Common myeloid progenitor, CD34-positive (primary cell): ENCODE results near the gene AK4.

Experiments used
- CTCF ChIA-PET: fragments of 350-600 bp; sonication (Branson Sonifier 250); formaldehyde crosslinking; loops from one replicate; lab custom pipeline; 2021; ENCODE audit warnings: antibody characterized with exemption; lab: Charles Lee
- POLR2A ChIA-PET: fragments of 350-600 bp; sonication (Branson Sonifier 250); formaldehyde crosslinking; loops from one replicate; lab custom pipeline; 2021; ENCODE audit warnings: antibody characterized with exemption; lab: Charles Lee
- DNase-seq, 3 donors: peaks; one replicate each; pipeline versions ENCODE4 v3.0.0 to v3.0.0-alpha.2; 2013
- H3K27ac ChIP-seq, 2 experiments: 1 replicate in 1 of 2; 2 replicates in 1 of 2; pipeline ENCODE4 v1.7.0; 2013; ENCODE audit warnings: inconsistent platforms in 2 of 2, low read length in 2 of 2, mild to moderate bottlenecking in 2 of 2, low read depth in 1 of 2, moderate library complexity in 1 of 2; ENCODE audit not compliant: severe bottlenecking in 2 of 2, insufficient read depth in 1 of 2, poor library complexity in 1 of 2
- H3K27me3 ChIP-seq, 5 experiments: replicated peaks in 2 of 5; 1 replicate in 3 of 5; 2 replicates in 2 of 5; pipeline versions ENCODE4 v1.6.1 to v1.7.0; 2013; ENCODE audit warnings: low read length in 4 of 5, mild to moderate bottlenecking in 2 of 5, moderate library complexity in 2 of 5, inconsistent platforms in 1 of 5; ENCODE audit not compliant: insufficient read depth in 5 of 5, control insufficient read depth in 4 of 5
- H3K36me3 ChIP-seq, 4 experiments: 1 replicate in 2 of 4; 2 replicates in 2 of 4; pipeline versions ENCODE4 v1.6.1 to v1.7.0; 2013; ENCODE audit warnings: low read length in 3 of 4, control low read depth in 1 of 4, mild to moderate bottlenecking in 1 of 4; ENCODE audit not compliant: control insufficient read depth in 4 of 4, insufficient read depth in 4 of 4
- H3K4me1 ChIP-seq, 4 experiments: 1 replicate in 3 of 4; 2 replicates in 1 of 4; pipeline versions ENCODE4 v1.6.1 to v1.7.1; 2013; ENCODE audit warnings: low read length in 3 of 4, mild to moderate bottlenecking in 3 of 4, control low read depth in 1 of 4, inconsistent platforms in 1 of 4, moderate library complexity in 1 of 4; ENCODE audit not compliant: control insufficient read depth in 4 of 4, insufficient read depth in 4 of 4; ENCODE audit errors: control extremely low read depth in 1 of 4
- H3K4me3 ChIP-seq, 7 experiments: 1 replicate in 4 of 7; 2 replicates in 3 of 7; pipeline versions ENCODE4 v1.5.1 to v1.7.0; 2013; ENCODE audit warnings: mild to moderate bottlenecking in 7 of 7, low read length in 6 of 7, moderate library complexity in 6 of 7, inconsistent platforms in 2 of 7, low read depth in 2 of 7, control low read depth in 1 of 7; ENCODE audit not compliant: insufficient read depth in 4 of 7, control insufficient read depth in 1 of 7; ENCODE audit errors: extremely low read depth in 1 of 7
- H3K9me3 ChIP-seq, 5 experiments: 1 replicate in 4 of 5; 2 replicates in 1 of 5; pipeline versions ENCODE4 v1.6.1 to v1.7.1; 2013; ENCODE audit warnings: low read length in 4 of 5, mild to moderate bottlenecking in 2 of 5, inconsistent platforms in 1 of 5, low read depth in 1 of 5, moderate library complexity in 1 of 5; ENCODE audit not compliant: control insufficient read depth in 4 of 5, insufficient read depth in 2 of 5; ENCODE audit errors: control extremely low read depth in 1 of 5
- WGBS: methylation state at CpG from one replicate; pipeline ENCODE4 v1.1.5; 2013; ENCODE audit not compliant: insufficient coverage; 5-methylcytosine and 5-hydroxymethylcytosine counted together

Gene AK4

GRCh38 chr1:65267271-65267670 lies 119.3 kb downstream of the AK4 start:
- CTCF ChIA-PET = interaction anchor here (0.7 to 2.2 kb wide), 12 partner anchors 8 to 163 kb away, joined by 3 to 8 read pairs (median 4); no protein-coding TSS in a partner anchor
- peak; percentile 21 to 45 (median 27) for DNase-seq
- no peaks in the 10 kb centered on the region for H3K36me3 ChIP-seq
- H3K4me1 ChIP-seq = peaks cover 1 to 38% (median 25%) of the 10 kb centered on the region in 4 experiments
- peaks cover 0 to 3% (median 0%) of the 10 kb centered on the region in 5 experiments for H3K27me3 ChIP-seq
- 6% methylated on average over 3 of the region's 4 CpGs for WGBS
- H3K4me3 ChIP-seq = no peak overlapping the region
- H3K9me3 ChIP-seq = no peaks in the 10 kb centered on the region
- POLR2A ChIA-PET = interaction anchor here (0.6 to 1.1 kb wide), 2 partner anchors 13 to 49 kb away, joined by 3 to 4 read pairs; no protein-coding TSS in a partner anchor
- H3K27ac ChIP-seq = peak overlapping the region in 1 of 2 experiments; percentile 11

GRCh38 chr1:65267683-65268082 lies 119.7 kb downstream of the AK4 start:
- Histone ChIP-seq H3K9me3 (no peaks in the 10 kb centered on the region), H3K27me3 (peaks cover 0 to 3% (median 0%) of the 10 kb centered on the region in 5 experiments), H3K36me3 (no peaks in the 10 kb centered on the region), H3K27ac (peak overlapping the region in 1 of 2 experiments; percentile 11), H3K4me1 (peaks cover 1 to 38% (median 25%) of the 10 kb centered on the region in 4 experiments), H3K4me3 (no peak overlapping the region)
- WGBS = no CpG with 5 or more reads among the region's 1 CpG
- POLR2A ChIA-PET = interaction anchor here (0.6 to 1.1 kb wide), 2 partner anchors 13 to 216 kb away, joined by 4 to 6 read pairs; no protein-coding TSS in a partner anchor
- no peak for DNase-seq
- CTCF ChIA-PET = interaction anchor here (1.0 to 2.2 kb wide), 7 partner anchors 9 to 163 kb away, joined by 3 to 6 read pairs (median 4); no protein-coding TSS in a partner anchor

GRCh38 chr1:65269612-65270011 lies 121.6 kb downstream of the AK4 start:
- no peaks in the 10 kb centered on the region for H3K27me3 ChIP-seq
- no peak for DNase-seq
- ChIA-PET CTCF (interaction anchor here (1.0 to 1.5 kb wide), 2 partner anchors 54 to 60 kb away, joined by 3 read pairs; no protein-coding TSS in a partner anchor), POLR2A (no interaction called here)
- H3K9me3 ChIP-seq = no peaks in the 10 kb centered on the region
- no peak overlapping the region for H3K27ac ChIP-seq
- no peaks in the 10 kb centered on the region for H3K36me3 ChIP-seq
- peaks cover 1 to 33% (median 22%) of the 10 kb centered on the region in 4 experiments for H3K4me1 ChIP-seq
- no peak overlapping the region for H3K4me3 ChIP-seq
- 100% methylated on average over 1 of the region's 2 CpGs for WGBS

GRCh38 chr1:65276197-65276939 lies 128.4 kb downstream of the AK4 start:
- 100% methylated on average over 1 of the region's 1 CpG for WGBS
- CTCF ChIA-PET = interaction anchor here (1.0 to 1.9 kb wide), 3 partner anchors 10 to 45 kb away, joined by 3 to 6 read pairs (median 6); partner anchors contain the start of gene DNAJC6
- Histone ChIP-seq H3K27me3 (no peaks in the 10 kb centered on the region), H3K4me3 (no peak overlapping the region), H3K27ac (no peak overlapping the region), H3K36me3 (peaks cover 0 to under 1% (median 0%) of the 10 kb centered on the region in 4 experiments), H3K4me1 (peaks cover 0 to 4% (median 0%) of the 10 kb centered on the region in 4 experiments), H3K9me3 (no peaks in the 10 kb centered on the region)
- POLR2A ChIA-PET = no interaction called here
- DNase-seq = no peak

- peaks cover 0 to 2% (median 0%) of the 10 kb centered on the region in 4 experiments for H3K36me3 ChIP-seq
- CTCF ChIA-PET = interaction anchor here (1.2 to 1.9 kb wide), 3 partner anchors 11 to 410 kb away, joined by 3 to 6 read pairs (median 6); partner anchors contain the start of gene DNAJC6
- no peak overlapping the region for H3K4me3 ChIP-seq
- no peak overlapping the region for H3K27ac ChIP-seq
- WGBS = 83% methylated on average over 10 of the region's 10 CpGs
- POLR2A ChIA-PET = interaction anchor here (0.6 kb wide), 1 partner anchor 1291 kb away, joined by 3 read pairs; no protein-coding TSS in a partner anchor
- DNase-seq = no peak
- no peaks in the 10 kb centered on the region for H3K9me3 ChIP-seq
- no peaks in the 10 kb centered on the region for H3K27me3 ChIP-seq
- peaks cover 0 to 4% (median 0%) of the 10 kb centered on the region in 4 experiments for H3K4me1 ChIP-seq
Observed at GRCh38 chr1:65277605-65278347, 129.8 kb downstream of the AK4 start.

- POLR2A ChIA-PET = no interaction called here
- H3K9me3 ChIP-seq = no peaks in the 10 kb centered on the region
- CTCF ChIA-PET = interaction anchor here (1.2 kb wide), 1 partner anchor 409 kb away, joined by 3 read pairs; no protein-coding TSS in a partner anchor
- H3K27ac ChIP-seq = no peak overlapping the region
- no peak overlapping the region for H3K4me3 ChIP-seq
- H3K4me1 ChIP-seq = peaks cover 0 to 4% (median 0%) of the 10 kb centered on the region in 4 experiments
- WGBS = 92% methylated on average over 4 of the region's 5 CpGs
- H3K36me3 ChIP-seq = peaks cover 0 to 2% (median under 1%) of the 10 kb centered on the region in 4 experiments
- H3K27me3 ChIP-seq = no peaks in the 10 kb centered on the region
- no peak for DNase-seq
Observed at GRCh38 chr1:65278376-65279069, 130.5 kb downstream of the AK4 start.
